ENCODE measurements around the gene CORO2B.

DNA sequence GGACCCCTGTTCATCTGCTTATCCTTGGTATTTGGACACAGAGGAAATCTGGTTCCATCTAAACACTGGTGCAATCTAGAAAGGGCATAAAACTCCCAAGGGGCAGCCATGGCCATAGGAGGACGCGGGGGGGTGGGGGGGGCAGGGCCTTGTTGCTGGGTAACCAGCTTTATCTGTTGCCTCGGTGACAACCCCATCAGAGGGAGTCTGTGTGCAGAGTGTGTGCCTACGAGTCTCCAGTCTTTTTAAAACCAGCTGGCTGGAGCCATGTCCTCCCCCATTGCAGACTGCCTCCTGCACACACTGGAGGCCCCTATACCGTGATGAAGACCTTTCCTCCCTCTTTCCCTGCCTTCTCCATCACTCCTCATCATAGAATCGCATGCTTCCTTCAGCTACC lies 26.4 kb upstream of the CORO2B start:
- TF ChIP-seq CTCF (IDR thresholded peaks at IDR 0.05): no peak
- TF ChIP-seq POLR2A (IDR thresholded peaks at IDR 0.05): no peak

Data from uterus (tissue), 2 donors.